CD4-positive, alpha-beta T cell (primary cell): ENCODE measurements around the gene ATL2. TPM values are rescaled to one million over a fixed set of nuclear protein-coding genes. Genes with fewer than 3 reads are reported as not detected.

Experiments used
- ATAC-seq: fragments of 200-7000 bp; cut with Tn5 transposase; one replicate; pipeline ENCODE4 v1.10.0; 2022; ENCODE audit warnings: mild to moderate bottlenecking; ENCODE audit not compliant: poor library complexity
- CTCF ChIA-PET: fragments of 350-600 bp; sonication (Branson Sonifier 250); formaldehyde crosslinking; loops from one replicate; lab custom pipeline; 2021; ENCODE audit warnings: antibody characterized with exemption, inconsistent platforms; lab: Charles Lee
- POLR2A ChIA-PET: fragments of 350-600 bp; sonication (Branson Sonifier 250); formaldehyde crosslinking; loops from one replicate; lab custom pipeline; 2021; ENCODE audit warnings: antibody characterized with exemption, inconsistent platforms; lab: Charles Lee
- DNase-seq, 14 experiments: peaks; one replicate each; pipeline ENCODE4 v3.0.0-alpha.2; 2013 to 2020; ENCODE audit warnings: mixed read lengths in 2 of 14
- H3K27ac ChIP-seq, 2 donors: one replicate each; pipeline versions ENCODE4 v1.5.1 to v1.7.0; 2013; ENCODE audit warnings: low read length in 2 of 2, low read depth in 1 of 2, mild to moderate bottlenecking in 1 of 2
- H3K27me3 ChIP-seq, 2 experiments: 1 replicate in 1 of 2; 2 replicates in 1 of 2; pipeline versions ENCODE4 v1.6.1 to v1.7.0; 2013; ENCODE audit warnings: low read length in 2 of 2, control low read depth in 1 of 2, mild to moderate bottlenecking in 1 of 2, moderate library complexity in 1 of 2; ENCODE audit not compliant: insufficient read depth in 2 of 2, control insufficient read depth in 1 of 2
- H3K36me3 ChIP-seq: one replicate; pipeline ENCODE4 v1.6.1; 2013; ENCODE audit warnings: low read length, control low read depth; ENCODE audit not compliant: insufficient read depth
- H3K4me1 ChIP-seq: one replicate; pipeline ENCODE4 v1.6.1; 2013; ENCODE audit warnings: low read length, control low read depth; ENCODE audit not compliant: insufficient read depth
- H3K4me3 ChIP-seq: one replicate; pipeline ENCODE4 v1.5.1; 2013; ENCODE audit warnings: mild to moderate bottlenecking, low read length, moderate library complexity
- H3K9me3 ChIP-seq, 2 experiments: 1 replicate in 1 of 2; 2 replicates in 1 of 2; pipeline versions ENCODE4 v1.6.1 to v1.7.0; 2013; ENCODE audit warnings: low read length in 2 of 2, mild to moderate bottlenecking in 2 of 2, control low read depth in 1 of 2, moderate library complexity in 1 of 2; ENCODE audit not compliant: control insufficient read depth in 1 of 2, insufficient read depth in 1 of 2
- H3K27ac Mint-ChIP-seq: one replicate; pipeline ENCODE4 v1.8.0; 2020; ENCODE audit warnings: mixed read lengths
- H3K27me3 Mint-ChIP-seq: one replicate; pipeline ENCODE4 v1.8.0; 2021; ENCODE audit warnings: mixed read lengths
- H3K36me3 Mint-ChIP-seq: one replicate; pipeline ENCODE4 v1.8.0; 2021; ENCODE audit warnings: low read depth, mixed read lengths
- H3K4me1 Mint-ChIP-seq: one replicate; pipeline ENCODE4 v1.8.0; 2021; ENCODE audit warnings: low read depth, mixed read lengths
- H3K4me3 Mint-ChIP-seq: one replicate; pipeline ENCODE4 v1.8.0; 2020; ENCODE audit warnings: mild to moderate bottlenecking, mixed read lengths
- H3K9me3 Mint-ChIP-seq: one replicate; pipeline ENCODE4 v1.8.0; 2020; ENCODE audit warnings: mixed read lengths
- CTCF ChIP-seq: fragments of 200-600 bp; IDR thresholded peaks from one replicate; pipeline ENCODE4 v1.8.0; 2022; ENCODE audit warnings: antibody characterized with exemption, mild to moderate bottlenecking
- intact Hi-C, 2 experiments: fragments of 100-400 bp; cut with DNase I in 1 of 2; cut with micrococcal nuclease in 1 of 2; formaldehyde crosslinking; loops; one replicate each; pipeline versions ENCODE4 v1.15.1 to v1.9.0; 2023 to 2025; cut with DNase I, micrococcal nuclease
- total RNA-seq, 174 experiments: library from RNA in 2 of 174; stranded (reverse) in 2 of 174; gene quantifications; one replicate each; pipeline ENCODE4 v1.2.3 and lab custom pipeline; 2021 to 2026

The ATL2 gene
- total RNA-seq, 2 experiments from 2014 or later, result 85.5 to 91.7 TPM

- DNase-seq, result no peak
- H3K36me3 ChIP-seq, result peaks cover 36% of the 10 kb centered on the region
- no peak overlapping the region for H3K4me3 ChIP-seq
- intact Hi-C loops, result loop anchor here in 1 of 2 experiments (5.0 kb wide), 1 partner anchor 62 kb away; no protein-coding TSS in a partner anchor
- no peak overlapping the region for H3K27ac Mint-ChIP-seq
- no peak overlapping the region for H3K4me3 Mint-ChIP-seq
- H3K4me1 Mint-ChIP-seq, result no peaks in the 10 kb centered on the region
- H3K9me3 Mint-ChIP-seq, result no peaks in the 10 kb centered on the region
- no peak for ATAC-seq
- no peaks in the 10 kb centered on the region for H3K27me3 Mint-ChIP-seq
- H3K27me3 ChIP-seq, result no peaks in the 10 kb centered on the region
- POLR2A ChIA-PET, result no interaction called here
- no peaks in the 10 kb centered on the region for H3K4me1 ChIP-seq
- H3K27ac ChIP-seq, result no peak overlapping the region
- H3K9me3 ChIP-seq, result no peaks in the 10 kb centered on the region
- H3K36me3 Mint-ChIP-seq, result peaks cover 45% of the 10 kb centered on the region
- no peak for TF ChIP-seq CTCF
- CTCF ChIA-PET, result interaction anchor here (2.3 kb wide), 1 partner anchor 13 kb away, joined by 5 read pairs; no protein-coding TSS in a partner anchor
These were observed 32.3 kb downstream of the ATL2 start for GRCh38 chr2:38344813-38345212.

DNA sequence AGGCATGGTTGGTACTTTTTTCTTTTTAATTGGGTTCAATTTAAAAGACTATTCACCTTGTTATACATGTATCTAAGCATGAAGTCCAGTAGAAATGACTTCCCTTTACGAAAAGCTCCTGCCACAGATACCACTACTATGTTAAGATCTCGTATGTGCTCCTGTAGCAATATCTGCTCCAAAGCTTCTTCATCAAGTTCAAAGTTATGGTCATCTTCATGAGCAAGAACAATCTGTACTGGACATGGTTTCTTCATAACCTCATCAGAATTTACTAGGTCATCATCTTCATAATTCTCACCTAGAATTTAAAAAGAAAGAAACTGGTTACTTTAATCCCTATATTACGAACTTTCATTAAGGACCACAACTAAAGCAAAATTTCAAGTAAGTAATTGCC, 33.9 kb downstream of the ATL2 start:
- ATAC-seq (no peak), DNase-seq (no peak)
- no peak overlapping the region for H3K27ac Mint-ChIP-seq
- Histone ChIP-seq H3K36me3 (peaks cover 39% of the 10 kb centered on the region), H3K9me3 (no peaks in the 10 kb centered on the region), H3K4me3 (no peak overlapping the region), H3K27ac (no peak overlapping the region), H3K27me3 (no peaks in the 10 kb centered on the region), H3K4me1 (no peaks in the 10 kb centered on the region)
- TF ChIP-seq CTCF, result no peak
- H3K4me3 Mint-ChIP-seq, result no peak overlapping the region
- no peaks in the 10 kb centered on the region for H3K9me3 Mint-ChIP-seq
- H3K27me3 Mint-ChIP-seq, result no peaks in the 10 kb centered on the region
- ChIA-PET POLR2A (no interaction called here), CTCF (interaction anchor here (0.7 kb wide), 1 partner anchor 105 kb away, joined by 4 read pairs; no protein-coding TSS in a partner anchor)
- peaks cover 60% of the 10 kb centered on the region for H3K36me3 Mint-ChIP-seq
- intact Hi-C loops, result loop anchor here in 1 of 2 experiments (5.0 kb wide), 1 partner anchor 64 kb away; no protein-coding TSS in a partner anchor
- H3K4me1 Mint-ChIP-seq, result no peaks in the 10 kb centered on the region

- Mint-ChIP-seq H3K4me3 (no peak overlapping the region), H3K4me1 (no peaks in the 10 kb centered on the region), H3K36me3 (peaks cover 77% of the 10 kb centered on the region), H3K9me3 (no peaks in the 10 kb centered on the region), H3K27me3 (no peaks in the 10 kb centered on the region), H3K27ac (no peak overlapping the region)
- Histone ChIP-seq H3K4me1 (no peaks in the 10 kb centered on the region), H3K4me3 (no peak overlapping the region), H3K27me3 (no peaks in the 10 kb centered on the region), H3K9me3 (no peaks in the 10 kb centered on the region), H3K27ac (no peak overlapping the region), H3K36me3 (peaks cover 18% of the 10 kb centered on the region)
- TF ChIP-seq CTCF, result no peak
- ATAC-seq (no peak), DNase-seq (no peak)
- ChIA-PET POLR2A (interaction anchor here (0.6 kb wide), 1 partner anchor 64 kb away, joined by 3 read pairs; no protein-coding TSS in a partner anchor), CTCF (no interaction called here)
- intact Hi-C loops, result loop anchor here in 1 of 2 experiments (5.0 kb wide), 1 partner anchor 36 kb away; no protein-coding TSS in a partner anchor
These were observed 40.5 kb downstream of the ATL2 start for GRCh38 chr2:38336621-38337020.
